Naive thymus-derived CD4-positive, alpha-beta T cell (primary cell): ENCODE measurements around the gene MAP2K5. TPM values are rescaled to one million over a fixed set of nuclear protein-coding genes. Genes with fewer than 3 reads are reported as not detected.

Experiments
- ATAC-seq: fragments of 150-1000 bp; cut with Tn5 transposase; 2 replicates; pipeline ENCODE4 v1.10.0; 2021; ENCODE audit warnings: mild to moderate bottlenecking, moderate library complexity
- CTCF ChIA-PET: fragments of 350-600 bp; sonication (Branson Sonifier 250); formaldehyde crosslinking; loops from one replicate; lab custom pipeline; 2021; ENCODE audit warnings: antibody characterized with exemption; lab: Charles Lee
- POLR2A ChIA-PET: fragments of 350-600 bp; sonication (Branson Sonifier 250); formaldehyde crosslinking; loops from one replicate; lab custom pipeline; 2021; ENCODE audit warnings: antibody characterized with exemption, inconsistent platforms; lab: Charles Lee
- DNase-seq, 9 donors: peaks; one replicate each; pipeline versions ENCODE4 v3.0.0 to v3.0.0-alpha.2; 2020 to 2022; ENCODE audit warnings: mixed read lengths in 1 of 9
- H3K27ac ChIP-seq: one replicate; pipeline ENCODE4 v1.7.0; 2013; ENCODE audit warnings: mild to moderate bottlenecking, low read depth, low read length, moderate library complexity
- H3K27me3 ChIP-seq, 2 donors: one replicate each; pipeline ENCODE4 v1.7.0; 2013; ENCODE audit warnings: low read length in 2 of 2, mild to moderate bottlenecking in 2 of 2, moderate library complexity in 2 of 2; ENCODE audit not compliant: control insufficient read depth in 2 of 2, insufficient read depth in 2 of 2
- H3K36me3 ChIP-seq, 3 experiments: 1 replicate in 2 of 3; 2 replicates in 1 of 3; pipeline ENCODE4 v1.7.0; 2013; ENCODE audit warnings: low read length in 3 of 3, mild to moderate bottlenecking in 3 of 3, moderate library complexity in 1 of 3; ENCODE audit not compliant: insufficient read depth in 3 of 3, control insufficient read depth in 2 of 3
- H3K4me1 ChIP-seq, 2 donors: one replicate each; pipeline ENCODE4 v1.7.0; 2013; ENCODE audit warnings: low read length in 2 of 2, mild to moderate bottlenecking in 2 of 2, moderate library complexity in 1 of 2; ENCODE audit not compliant: control insufficient read depth in 2 of 2, insufficient read depth in 2 of 2
- H3K4me3 ChIP-seq: 2 replicates; pipeline ENCODE4 v1.7.0; 2013; ENCODE audit warnings: mild to moderate bottlenecking, low read length
- H3K9me3 ChIP-seq, 3 experiments: 1 replicate in 2 of 3; 2 replicates in 1 of 3; pipeline ENCODE4 v1.7.0; 2013; ENCODE audit warnings: low read length in 3 of 3; ENCODE audit not compliant: control insufficient read depth in 2 of 3
- H3K27ac Mint-ChIP-seq, 9 donors: one replicate each; pipeline ENCODE4 v1.8.0; 2020 to 2022; ENCODE audit warnings: mixed read lengths in 9 of 9, mild to moderate bottlenecking in 8 of 9, moderate library complexity in 5 of 9, inconsistent platforms in 2 of 9
- H3K27me3 Mint-ChIP-seq, 5 donors: one replicate each; pipeline ENCODE4 v1.8.0; 2021 to 2022; ENCODE audit warnings: mixed read lengths in 5 of 5, mild to moderate bottlenecking in 1 of 5
- H3K36me3 Mint-ChIP-seq, 5 donors: one replicate each; pipeline ENCODE4 v1.8.0; 2020 to 2022; ENCODE audit warnings: mixed read lengths in 5 of 5, mild to moderate bottlenecking in 3 of 5, inconsistent platforms in 1 of 5
- H3K4me1 Mint-ChIP-seq, 7 donors: one replicate each; pipeline ENCODE4 v1.8.0; 2020 to 2022; ENCODE audit warnings: mixed read lengths in 7 of 7, mild to moderate bottlenecking in 3 of 7, inconsistent platforms in 1 of 7
- H3K4me3 Mint-ChIP-seq, 10 donors: one replicate each; pipeline ENCODE4 v1.8.0; 2020 to 2022; ENCODE audit warnings: mild to moderate bottlenecking in 10 of 10, mixed read lengths in 10 of 10, moderate library complexity in 6 of 10, inconsistent platforms in 2 of 10
- H3K9me3 Mint-ChIP-seq, 11 donors: one replicate each; pipeline ENCODE4 v1.8.0; 2020 to 2022; ENCODE audit warnings: mixed read lengths in 11 of 11, mild to moderate bottlenecking in 4 of 11, inconsistent platforms in 1 of 11, moderate library complexity in 1 of 11
- intact Hi-C, 2 donors: fragments of 100-400 bp; cut with micrococcal nuclease; formaldehyde crosslinking; loops; one replicate each; pipeline ENCODE4 v1.15.1; 2023
- polyA plus RNA-seq, 2 donors: library from polyadenylated mRNA; unstranded; fragments of 300-500 nt; fragmentation: Illumina TruSeq; gene quantifications; one replicate each; pipeline ENCODE4 v1.2.3, GENCODE V29; 2021
- total RNA-seq, 6 experiments: library from RNA in 5 of 6; stranded (reverse) in 5 of 6; gene quantifications; 1 replicate in 5 of 6; 2 replicates in 1 of 6; pipeline ENCODE4 v1.2.3 and lab custom pipeline; 2021 to 2026

The MAP2K5 gene
- total and polyA plus RNA-seq, 7 experiments from 2014 or later: 22.7 to 43.4 (median 33.9) TPM

DNA sequence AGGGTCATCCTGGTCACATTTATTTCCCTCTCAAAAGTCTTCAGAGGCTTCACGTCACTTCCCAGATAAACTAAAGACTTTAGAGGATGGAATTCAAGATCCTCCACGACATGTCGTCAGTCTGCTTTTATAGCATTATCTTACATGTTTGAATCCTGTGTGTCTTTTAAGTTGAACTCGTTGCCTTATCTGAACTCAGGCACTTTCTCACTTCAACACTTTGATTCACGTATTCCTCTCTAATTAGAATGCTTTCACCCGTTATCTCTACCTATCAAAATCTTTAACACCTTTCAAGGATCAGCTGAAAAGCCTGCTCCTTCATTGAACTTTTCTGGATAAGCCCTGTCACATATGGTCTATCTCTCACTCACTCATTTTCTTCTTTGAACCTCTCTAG lies 97.1 kb downstream of the MAP2K5 start:
- Histone ChIP-seq H3K9me3 (no peaks in the 10 kb centered on the region), H3K27me3 (no peaks in the 10 kb centered on the region), H3K4me1 (no peaks in the 10 kb centered on the region), H3K4me3 (no peak overlapping the region), H3K36me3 (peaks cover 0 to 8% (median 0%) of the 10 kb centered on the region in 3 experiments), H3K27ac (no peak overlapping the region)
- Mint-ChIP-seq H3K27me3 (no peaks in the 10 kb centered on the region), H3K4me3 (no peak overlapping the region), H3K36me3 (peaks cover 8 to 70% (median 44%) of the 10 kb centered on the region in 5 donors), H3K9me3 (peaks cover 0 to 4% (median 0%) of the 10 kb centered on the region in 11 donors), H3K27ac (no peak overlapping the region), H3K4me1 (peaks cover 0 to 5% (median 3%) of the 10 kb centered on the region in 7 donors)
- ChIA-PET POLR2A (interaction anchor here (0.6 kb wide), 1 partner anchor 105 kb away, joined by 3 read pairs; no protein-coding TSS in a partner anchor), CTCF (no interaction called here)
- no peak for DNase-seq
- no peak for ATAC-seq
- intact Hi-C loops: no loop called here

DNA sequence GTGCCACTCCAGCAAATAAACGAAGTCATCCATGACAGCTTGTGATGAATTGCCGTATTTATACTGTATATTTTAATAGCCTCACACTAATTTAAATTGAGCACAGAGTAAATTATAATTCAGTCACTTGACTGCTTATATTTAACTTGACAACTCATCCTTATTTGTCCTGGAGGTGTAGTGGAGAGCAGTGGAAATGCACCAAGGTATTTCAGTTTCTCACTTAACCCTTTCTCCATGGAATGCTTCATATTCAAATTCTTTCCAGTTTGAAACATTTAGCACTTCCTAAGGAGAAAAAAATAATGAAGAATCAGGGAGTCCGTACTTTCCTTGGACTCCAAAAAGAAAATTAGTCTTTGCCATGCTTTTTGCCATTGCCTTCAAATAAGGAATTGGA lies 99.0 kb downstream of the MAP2K5 start:
- Mint-ChIP-seq H3K4me3 (no peak overlapping the region), H3K27ac (no peak overlapping the region), H3K4me1 (peaks cover 0 to 5% (median 0%) of the 10 kb centered on the region in 7 donors), H3K9me3 (peaks cover 0 to 3% (median 0%) of the 10 kb centered on the region in 11 donors), H3K36me3 (peaks cover 8 to 68% (median 33%) of the 10 kb centered on the region in 5 donors), H3K27me3 (no peaks in the 10 kb centered on the region)
- DNase-seq (no peak), ATAC-seq (no peak)
- CTCF ChIA-PET: no interaction called here
- POLR2A ChIA-PET: no interaction called here
- Histone ChIP-seq H3K27ac (no peak overlapping the region), H3K4me3 (no peak overlapping the region), H3K4me1 (no peaks in the 10 kb centered on the region), H3K9me3 (no peaks in the 10 kb centered on the region), H3K36me3 (peaks cover 0 to 8% (median 0%) of the 10 kb centered on the region in 3 experiments), H3K27me3 (no peaks in the 10 kb centered on the region)
- intact Hi-C loops: no loop called here

DNA sequence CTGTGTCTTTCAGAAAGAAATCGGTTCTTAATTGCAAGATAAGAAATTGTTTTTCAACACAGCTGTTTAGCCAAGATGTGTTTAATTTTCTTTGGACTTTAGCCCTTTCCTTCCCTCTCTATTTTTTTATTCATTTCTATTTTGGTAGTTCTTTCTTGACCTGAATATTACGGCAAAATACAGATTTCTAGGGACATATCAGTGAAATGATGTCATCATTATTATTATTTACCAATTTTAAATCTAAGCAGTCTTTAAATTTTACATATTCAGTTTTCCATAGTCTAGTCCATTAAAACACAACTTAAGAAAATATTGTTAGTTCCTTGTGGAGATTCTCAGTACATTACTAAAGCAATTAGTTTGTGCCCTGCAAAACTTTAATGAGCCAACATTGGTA lies 104.3 kb downstream of the MAP2K5 start:
- Histone ChIP-seq H3K4me3 (no peak overlapping the region), H3K27me3 (no peaks in the 10 kb centered on the region), H3K27ac (no peak overlapping the region), H3K36me3 (peaks cover 0 to 3% (median 0%) of the 10 kb centered on the region in 3 experiments), H3K4me1 (no peaks in the 10 kb centered on the region), H3K9me3 (no peaks in the 10 kb centered on the region)
- ChIA-PET CTCF (no interaction called here), POLR2A (no interaction called here)
- Mint-ChIP-seq H3K36me3 (peaks cover 17 to 70% (median 42%) of the 10 kb centered on the region in 5 donors), H3K4me1 (peaks cover 0 to 5% (median 0%) of the 10 kb centered on the region in 7 donors), H3K4me3 (no peak overlapping the region), H3K27me3 (no peaks in the 10 kb centered on the region), H3K27ac (no peak overlapping the region), H3K9me3 (peaks cover 0 to 3% (median 0%) of the 10 kb centered on the region in 11 donors)
- intact Hi-C loops: no loop called here
- ATAC-seq (no peak), DNase-seq (no peak)

DNA sequence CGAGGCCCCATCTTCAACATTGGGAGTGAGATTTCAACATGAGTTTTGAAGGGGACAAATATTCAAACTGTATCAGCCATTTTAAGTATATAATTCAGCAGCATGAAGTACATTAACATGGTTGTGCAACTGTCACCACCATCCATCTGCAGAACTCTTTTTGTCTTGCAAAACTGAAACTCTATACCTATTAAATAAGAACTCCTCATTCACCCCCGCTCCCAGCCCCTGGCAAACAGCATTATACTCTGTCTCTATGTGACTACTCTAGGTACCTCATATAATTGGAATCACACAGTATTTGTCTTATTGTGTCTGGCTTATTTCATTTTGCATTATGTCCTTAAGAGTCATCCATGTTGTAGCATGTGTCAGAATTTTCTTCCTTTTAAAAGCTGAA lies 110.1 kb downstream of the MAP2K5 start:
- H3K36me3 Mint-ChIP-seq: peaks cover 26 to 86% (median 76%) of the 10 kb centered on the region in 5 donors
- no peak overlapping the region for H3K4me3 Mint-ChIP-seq
- ATAC-seq: no peak
- POLR2A ChIA-PET: no interaction called here
- Histone ChIP-seq H3K9me3 (peaks cover 0 to 4% (median 0%) of the 10 kb centered on the region in 3 experiments), H3K27ac (no peak overlapping the region), H3K4me1 (no peaks in the 10 kb centered on the region), H3K4me3 (no peak overlapping the region), H3K27me3 (no peaks in the 10 kb centered on the region), H3K36me3 (no peaks in the 10 kb centered on the region)
- H3K9me3 Mint-ChIP-seq: peaks cover 5 to 44% (median 21%) of the 10 kb centered on the region in 11 donors
- intact Hi-C loops: loop anchor here in 1 of 2 donors (10.0 kb wide), 1 partner anchor 102 kb away; no protein-coding TSS in a partner anchor
- CTCF ChIA-PET: no interaction called here
- no peaks in the 10 kb centered on the region for H3K27me3 Mint-ChIP-seq
- H3K27ac Mint-ChIP-seq: no peak overlapping the region
- no peak for DNase-seq
- H3K4me1 Mint-ChIP-seq: peaks cover 0 to 5% (median 0%) of the 10 kb centered on the region in 7 donors

DNA sequence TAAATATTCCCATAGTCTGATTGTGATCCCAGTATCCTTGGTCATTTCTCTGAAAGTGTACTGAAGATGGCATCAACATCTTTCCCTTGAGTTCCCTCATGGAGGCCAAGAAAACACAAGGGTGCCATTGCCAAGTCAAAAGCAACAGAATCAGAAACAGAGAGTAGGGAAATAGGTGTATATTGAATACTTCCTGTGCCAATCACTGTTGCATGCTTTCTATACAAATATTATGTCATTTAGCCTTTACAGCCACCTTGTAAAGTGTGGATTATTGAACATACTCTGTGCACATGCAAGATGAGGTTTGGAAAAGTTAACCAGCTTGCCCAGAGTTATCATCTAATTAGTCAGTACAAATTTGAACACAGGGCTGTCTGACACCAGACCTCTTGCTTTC lies 117.9 kb downstream of the MAP2K5 start:
- Mint-ChIP-seq H3K9me3 (peaks cover 4 to 15% (median 7%) of the 10 kb centered on the region in 11 donors), H3K4me1 (no peaks in the 10 kb centered on the region), H3K4me3 (no peak overlapping the region), H3K36me3 (peaks cover 17 to 74% (median 47%) of the 10 kb centered on the region in 5 donors), H3K27me3 (no peaks in the 10 kb centered on the region), H3K27ac (no peak overlapping the region)
- no peak for DNase-seq
- Histone ChIP-seq H3K4me3 (no peak overlapping the region), H3K9me3 (no peaks in the 10 kb centered on the region), H3K27me3 (no peaks in the 10 kb centered on the region), H3K27ac (no peak overlapping the region), H3K4me1 (no peaks in the 10 kb centered on the region), H3K36me3 (peaks cover 0 to 9% (median 0%) of the 10 kb centered on the region in 3 experiments)
- ChIA-PET CTCF (no interaction called here), POLR2A (no interaction called here)
- no peak for ATAC-seq
- intact Hi-C loops: no loop called here

DNA sequence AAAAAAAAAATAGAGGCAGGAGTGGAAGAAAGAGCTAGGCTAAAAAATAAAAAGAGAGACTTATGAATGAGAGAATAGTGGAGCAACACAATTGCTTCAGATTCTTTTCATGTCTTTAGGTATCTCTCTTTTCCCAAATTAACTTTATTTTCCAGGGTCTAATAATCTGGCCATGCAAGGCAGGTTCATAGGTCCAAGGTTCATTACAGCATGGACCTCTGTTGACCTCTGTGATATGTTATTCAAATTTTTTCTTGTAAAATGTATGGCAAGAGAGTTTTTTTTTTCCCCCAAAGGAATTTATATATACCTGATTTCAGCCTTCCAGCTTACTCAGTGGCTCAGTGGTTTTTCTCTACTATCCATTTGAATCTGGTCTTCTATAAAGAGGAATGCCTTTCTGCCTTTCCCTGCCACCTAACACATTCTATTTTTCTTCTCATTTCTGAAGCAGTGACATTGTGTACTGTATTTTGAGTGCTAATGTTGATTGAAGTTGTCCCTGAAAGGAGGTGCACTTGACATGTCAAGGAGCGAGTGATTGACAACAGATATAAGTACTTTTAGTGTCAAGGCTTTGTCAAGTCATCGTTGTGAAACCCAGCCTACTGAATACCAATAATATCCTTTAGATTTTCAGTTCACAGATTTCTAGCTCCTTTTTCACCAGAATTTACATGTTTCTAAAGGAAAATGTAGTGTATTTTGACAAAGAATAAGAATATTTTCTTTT lies 118.5 kb downstream of the MAP2K5 start:
- DNase-seq: no peak
- Mint-ChIP-seq H3K27me3 (no peaks in the 10 kb centered on the region), H3K4me3 (no peak overlapping the region), H3K4me1 (no peaks in the 10 kb centered on the region), H3K36me3 (peaks cover 12 to 74% (median 41%) of the 10 kb centered on the region in 5 donors), H3K9me3 (peaks cover 0 to 9% (median 2%) of the 10 kb centered on the region in 11 donors), H3K27ac (no peak overlapping the region)
- ATAC-seq: no peak
- Histone ChIP-seq H3K4me3 (no peak overlapping the region), H3K9me3 (no peaks in the 10 kb centered on the region), H3K27me3 (no peaks in the 10 kb centered on the region), H3K4me1 (no peaks in the 10 kb centered on the region), H3K27ac (no peak overlapping the region), H3K36me3 (peaks cover 0 to 9% (median 0%) of the 10 kb centered on the region in 3 experiments)
- ChIA-PET POLR2A (no interaction called here), CTCF (no interaction called here)
- intact Hi-C loops: no loop called here
